SK-N-MC (cell line): ENCODE data around the gene VPS37C.

ENCODE experiments used
- EZH2 ChIP-seq: fragments of 200-600 bp; sonication (generic); IDR thresholded peaks from one replicate; pipeline ENCODE4 v1.6.1; 2017; ENCODE audit warnings: antibody characterized with exemption
- FOXP2 ChIP-seq: optimal IDR thresholded peaks from 2 replicates; pipeline ENCODE3; 2011; ENCODE audit warnings: mild to moderate bottlenecking, moderate library complexity; ENCODE audit not compliant: insufficient read depth; ENCODE audit errors: extremely low read length, control extremely low read depth
- POLR2AphosphoS5 ChIP-seq: IDR thresholded peaks from 2 replicates; pipeline ENCODE4 v1.6.1; 2012; ENCODE audit warnings: mild to moderate bottlenecking, low read depth, low read length, borderline replicate concordance

GRCh38 chr11:61082931-61083531 lies 78.2 kb downstream of the VPS37C start:
- TF ChIP-seq POLR2AphosphoS5: no peak
- no peak for TF ChIP-seq EZH2
- no peak for TF ChIP-seq FOXP2
